DMS 273 (cell line): ENCODE data around the gene PSMF1.
A peak's percentile ranks its signal among the peaks of the same experiment; 100 is the strongest.
"Not testable (repeated sequence)": the region's sequence is repeated elsewhere in the genome, so short reads cannot be mapped to it uniquely, and the experiment has no call there.

Experiments
- DNase-seq: peaks from one replicate; lab custom pipeline; 2025; ENCODE audit not compliant: unreplicated experiment; lab: John Stamatoyannopoulos, UW

Gene PSMF1

DNA sequence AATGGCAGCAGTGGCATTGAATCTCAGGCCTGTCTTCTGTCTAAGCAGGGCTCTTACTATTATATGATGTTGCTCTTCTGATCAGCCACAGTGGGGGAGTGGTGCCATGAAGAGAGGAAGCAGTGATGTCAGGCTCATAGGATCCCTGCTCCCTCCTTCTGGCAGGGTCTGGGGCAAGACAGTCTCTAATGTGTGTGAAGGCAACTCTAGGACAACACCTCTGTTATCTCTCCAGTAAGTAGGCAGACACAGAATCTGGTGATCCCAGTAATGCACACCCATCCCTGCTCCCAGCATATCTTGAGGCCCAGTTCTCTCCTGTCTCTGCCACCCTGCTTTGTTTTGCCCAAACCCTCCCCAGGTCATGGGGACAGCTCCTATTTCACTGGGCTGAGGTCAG lies 93.6 kb downstream of the PSMF1 start:
- DNase-seq = no peak

DNA sequence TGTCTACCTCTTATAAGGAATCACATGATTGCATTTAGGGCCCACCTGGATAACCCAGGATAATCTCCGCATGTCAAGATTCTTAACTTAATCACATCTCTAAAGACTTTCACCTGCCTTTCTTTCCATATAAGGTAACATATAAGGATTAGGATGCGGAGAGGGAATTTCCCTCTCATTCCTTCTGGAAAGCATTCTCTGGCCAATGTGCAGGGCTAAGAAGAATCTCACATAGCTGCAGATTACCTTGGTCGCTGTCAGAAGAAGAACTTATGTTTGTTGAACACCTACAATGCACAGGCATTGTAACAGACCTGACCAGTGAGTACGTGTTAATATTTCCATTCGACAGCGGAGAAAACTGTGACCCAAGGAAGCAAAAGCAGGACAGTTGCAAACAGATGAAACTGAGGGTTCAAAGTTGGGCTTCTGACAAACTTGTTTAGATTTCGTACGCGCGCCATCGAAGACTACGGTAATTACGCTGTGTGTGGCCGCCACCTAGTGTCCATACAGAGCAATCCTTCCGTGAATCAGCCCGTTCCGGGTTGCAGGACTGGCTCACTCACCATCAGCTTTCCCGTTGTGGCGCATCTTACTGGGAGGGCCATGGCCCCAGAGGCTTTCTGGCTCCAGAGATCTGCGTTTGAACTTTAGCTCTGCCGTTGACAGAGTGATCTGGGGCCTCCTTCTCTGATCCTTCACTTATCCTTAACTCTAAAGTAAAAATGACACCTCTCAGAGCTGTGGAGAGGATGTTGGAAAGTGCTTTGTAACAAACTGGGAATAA lies 94.4 kb downstream of the PSMF1 start:
- peak; percentile 82 for DNase-seq

DNA sequence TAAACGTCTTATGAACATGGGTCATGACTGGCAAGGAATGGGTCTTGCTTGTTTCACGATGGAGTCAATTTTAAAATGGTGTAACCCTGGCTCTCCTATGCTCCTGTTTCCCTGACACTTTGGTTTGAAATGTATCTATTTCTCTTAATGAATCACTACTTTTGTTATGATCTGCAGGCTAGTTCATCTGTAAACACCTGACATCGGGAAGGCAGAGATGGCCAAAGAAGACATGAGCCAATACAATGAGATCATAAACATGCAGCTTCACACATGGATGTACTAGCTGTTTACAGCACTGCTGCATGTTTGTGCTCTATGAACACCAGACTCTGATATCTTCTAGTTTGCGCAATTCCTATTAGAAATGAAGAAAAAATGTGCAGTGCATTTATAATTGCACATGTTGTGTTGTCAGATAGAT lies 96.4 kb downstream of the PSMF1 start:
- DNase-seq = no peak

DNA sequence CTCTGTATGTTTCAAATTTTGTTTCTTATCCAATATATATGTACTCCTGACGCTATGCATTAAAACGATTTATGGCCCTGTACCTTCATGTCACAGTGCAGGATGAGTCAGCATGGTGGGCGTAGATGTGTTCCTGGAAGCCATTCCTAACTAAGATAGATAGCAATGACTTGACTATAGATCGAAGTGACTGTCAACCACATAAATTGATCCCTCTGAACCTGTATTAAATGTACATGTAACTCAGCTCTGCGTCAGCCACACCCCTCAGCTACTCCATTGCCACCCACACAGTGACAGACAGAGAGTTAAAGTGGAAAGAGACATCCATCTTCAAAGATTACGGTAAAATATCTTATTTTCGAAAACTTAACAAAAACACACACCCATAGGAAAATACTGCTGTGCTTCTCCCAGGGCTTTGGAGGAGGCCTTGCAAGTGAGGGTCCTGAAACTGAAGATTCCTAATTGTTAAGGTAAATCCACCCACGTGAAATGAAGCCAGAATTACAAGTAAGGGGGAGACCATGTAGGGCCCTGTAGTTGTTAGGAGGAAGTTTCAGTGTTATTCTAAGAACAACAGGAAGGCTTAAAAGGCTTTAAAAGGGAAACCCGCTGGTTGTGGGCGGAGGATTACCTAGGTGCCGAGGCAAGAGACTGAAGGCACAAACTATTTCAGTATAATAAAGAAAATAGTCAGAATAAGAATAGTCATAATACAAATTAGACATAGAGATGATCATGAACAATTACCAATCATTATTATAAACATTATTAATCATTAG lies 97.2 kb downstream of the PSMF1 start:
- DNase-seq = no peak

DNA sequence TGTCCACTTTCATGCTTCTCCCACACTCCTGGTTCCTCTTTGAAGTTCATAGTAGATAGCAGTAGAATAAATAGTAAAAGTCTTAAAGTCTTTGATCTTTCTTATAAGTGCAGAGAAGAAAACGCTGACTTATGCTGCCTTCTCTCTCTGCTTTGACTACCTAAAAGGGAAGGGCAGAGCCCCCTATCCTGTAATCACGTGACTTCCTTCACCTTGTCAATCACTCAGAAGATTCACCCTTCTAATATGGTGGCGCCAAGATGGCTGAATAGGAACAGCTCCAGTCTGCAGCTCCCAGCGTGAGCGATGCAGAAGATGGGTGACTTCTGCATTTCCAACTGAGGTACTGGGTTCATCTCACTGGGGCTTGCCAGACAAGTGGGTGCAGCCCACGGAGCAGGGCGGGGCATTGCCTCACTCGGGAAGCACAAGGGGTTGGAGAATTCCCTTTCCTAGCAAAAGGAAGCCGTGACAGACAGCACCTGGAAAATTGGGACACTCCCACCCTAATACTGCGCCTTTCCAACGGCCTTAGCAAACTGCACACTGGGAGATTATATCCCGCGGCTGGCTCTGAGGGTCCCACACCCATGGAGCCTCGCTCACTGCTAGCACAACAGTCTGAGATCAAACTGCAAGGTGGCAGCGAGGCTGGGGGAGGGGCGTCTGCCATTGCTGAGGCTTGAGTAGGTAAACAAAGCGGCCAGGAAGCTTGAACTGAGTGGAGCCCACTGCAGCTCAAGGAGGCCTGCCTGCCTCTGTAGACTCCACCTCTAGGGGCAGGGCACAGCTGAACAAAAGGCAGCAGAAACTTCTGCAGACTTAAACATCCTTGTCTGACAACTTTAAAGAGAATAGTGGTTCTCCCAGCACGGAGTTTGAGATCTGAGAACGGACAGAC lies 98.4 kb downstream of the PSMF1 start:
- not testable (repeated sequence) for DNase-seq
